GM21825 (cell line): ENCODE data around the gene EIF4B.

Experiments used
- ATAC-seq: cut with Tn5 transposase; IDR thresholded peaks from one replicate; pipeline ENCODE4 v1.9.1; 2021; ENCODE audit warnings: mild to moderate bottlenecking, moderate library complexity; ENCODE audit not compliant: unreplicated experiment

Gene EIF4B

DNA sequence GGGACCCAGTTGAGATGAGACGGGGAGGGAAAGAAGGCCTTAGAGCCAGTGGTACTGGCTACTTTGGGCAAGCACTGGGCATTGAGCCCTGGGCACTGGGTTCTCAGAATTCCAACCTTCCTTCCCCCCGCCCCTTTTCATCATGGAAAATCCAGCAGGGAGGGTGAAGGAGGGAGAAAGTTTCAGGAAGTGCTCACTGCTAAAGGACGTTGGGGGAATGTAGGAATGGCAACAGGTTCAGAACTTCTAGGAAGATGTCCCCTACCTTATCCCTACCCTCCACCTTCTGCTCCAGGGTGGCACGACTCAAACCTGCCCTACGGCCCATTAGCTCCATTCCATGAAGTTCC is 39.4 kb downstream of the EIF4B start:
- no peak for ATAC-seq

DNA sequence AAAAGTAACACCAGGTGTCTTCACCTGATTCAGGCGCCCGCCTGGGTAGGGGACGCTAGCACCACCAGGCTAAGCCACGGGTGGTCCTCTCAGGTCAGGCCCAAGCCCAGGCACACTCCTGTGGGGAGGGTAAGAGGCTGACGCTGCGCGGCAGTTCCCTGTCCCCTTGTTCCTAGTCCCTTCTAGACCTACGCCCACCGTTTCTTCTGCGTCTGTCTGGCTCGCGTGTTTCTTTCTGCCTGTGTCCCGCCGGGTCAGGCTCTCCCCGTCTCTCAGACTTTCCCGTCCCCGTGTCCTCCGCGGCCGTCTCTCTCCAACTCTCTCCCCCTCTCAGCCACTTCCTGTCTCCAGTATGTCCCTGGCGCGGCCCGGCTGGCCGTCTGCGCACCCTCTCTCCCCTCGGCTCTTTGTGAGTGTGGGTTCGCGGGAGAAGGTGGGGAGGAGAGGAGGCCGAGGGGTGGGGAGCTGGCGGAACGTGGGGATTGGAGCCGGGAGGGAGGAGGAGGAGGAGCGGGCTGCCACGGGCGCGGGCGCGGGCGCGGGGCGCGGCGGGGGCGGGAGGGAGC is 40.5 kb downstream of the EIF4B start:
- peak; percentile 31 for ATAC-seq

DNA sequence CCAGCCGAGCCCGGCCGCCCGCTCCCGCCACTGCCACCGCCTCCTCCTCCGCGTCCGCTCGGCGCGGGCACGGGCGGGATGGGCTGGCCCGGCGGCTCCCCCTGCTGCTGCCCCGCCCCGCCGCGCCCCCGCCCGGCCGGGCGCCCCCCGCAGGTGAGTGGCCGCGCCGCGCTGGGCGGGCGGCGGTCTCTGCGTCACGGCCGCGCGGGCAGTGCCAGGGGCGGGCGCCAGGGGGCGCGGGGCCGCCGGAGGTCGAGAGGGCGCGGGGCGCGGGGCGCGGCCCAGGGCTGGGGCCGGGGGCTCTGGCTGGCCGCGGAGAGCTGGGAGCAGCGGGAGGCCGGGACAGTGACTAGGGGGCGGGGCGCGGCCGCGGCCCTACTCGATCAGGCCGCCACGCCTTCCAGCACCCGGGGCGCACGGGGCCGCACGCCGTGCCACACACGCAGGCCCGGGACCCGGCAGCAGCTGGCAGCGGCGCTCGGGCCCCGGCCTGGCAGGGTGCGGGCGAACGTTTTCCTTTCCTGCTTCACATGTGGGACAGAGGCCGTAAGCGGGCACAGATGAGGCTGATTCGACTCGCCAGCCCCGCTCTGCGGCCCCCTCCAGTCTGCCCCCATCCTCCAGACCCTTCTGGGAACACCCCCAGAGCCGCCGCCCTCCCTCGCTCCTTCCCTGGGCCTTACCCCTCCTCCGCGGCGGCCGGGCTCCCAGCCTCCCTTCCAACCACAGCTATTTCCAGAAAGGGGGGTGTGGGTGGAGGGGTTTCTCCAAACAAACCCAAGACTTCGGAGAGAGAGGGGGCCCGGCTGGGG is 41.2 kb downstream of the EIF4B start:
- ATAC-seq = peak; percentile 67

DNA sequence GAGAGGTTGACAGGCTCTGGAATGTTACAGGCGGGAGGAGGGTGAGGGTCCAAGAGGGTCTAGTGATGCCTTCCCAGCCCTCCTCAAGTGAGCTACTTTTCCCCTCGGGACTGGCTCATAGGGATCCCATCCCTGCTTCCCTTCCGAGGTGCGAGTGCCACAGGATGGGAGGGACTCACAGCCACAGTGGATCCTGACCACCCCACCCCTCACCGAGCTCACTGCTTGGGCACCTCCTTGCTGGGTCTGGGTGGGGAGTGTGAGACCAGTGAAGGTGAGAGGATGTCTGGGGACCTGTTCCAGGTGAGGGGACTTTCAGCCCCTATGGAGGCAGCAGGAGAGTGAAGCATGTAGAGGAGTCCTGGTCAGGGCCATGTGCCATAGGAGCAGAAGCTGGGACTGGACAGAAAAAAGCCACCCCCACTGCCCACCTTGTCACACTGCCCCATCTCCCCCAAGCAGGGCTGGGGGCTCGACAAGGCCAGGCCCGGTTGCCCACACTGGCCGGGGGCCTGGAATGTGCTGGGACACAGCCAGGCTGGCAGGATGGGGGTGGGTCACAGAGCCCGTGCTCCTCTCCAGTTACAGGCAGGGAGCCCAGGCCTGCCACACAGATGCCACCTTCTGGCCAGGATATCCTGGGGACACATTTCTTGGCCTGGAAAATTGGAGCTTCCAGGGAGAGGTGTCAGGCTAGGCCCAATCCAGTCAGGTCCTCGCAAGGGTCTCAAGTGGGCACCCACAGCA is 42.0 kb downstream of the EIF4B start:
- no peak for ATAC-seq

DNA sequence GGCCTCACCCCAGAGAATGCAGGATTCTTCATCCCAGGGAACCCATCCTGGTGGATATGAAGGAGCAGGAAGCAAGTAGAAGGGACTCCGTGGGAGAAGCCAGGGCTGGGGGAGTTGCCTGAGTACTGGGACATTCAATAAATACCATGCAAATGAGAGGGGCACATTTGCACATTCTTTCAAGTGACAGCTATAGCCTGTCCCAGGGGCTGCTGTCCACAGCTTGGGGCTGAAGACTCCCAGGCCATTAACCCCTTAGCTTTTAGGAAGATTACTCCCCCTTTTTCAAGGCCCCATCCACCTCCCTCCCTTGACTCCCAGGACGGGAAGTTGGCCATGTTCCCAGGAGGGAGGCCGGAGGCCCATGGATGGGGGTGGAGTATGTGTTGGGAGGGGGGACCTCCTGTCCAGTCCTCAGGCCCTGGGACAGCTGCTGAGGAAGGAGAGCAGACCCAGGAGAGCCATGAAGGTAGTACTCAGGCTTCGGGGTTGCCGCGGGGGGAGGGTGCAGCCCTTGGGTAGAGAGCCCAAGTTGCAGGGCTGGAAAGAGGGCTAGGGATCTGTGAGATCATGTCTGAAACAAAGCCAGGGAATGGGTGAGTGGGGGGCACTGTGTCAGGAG is 42.6 kb downstream of the EIF4B start:
- no peak for ATAC-seq

DNA sequence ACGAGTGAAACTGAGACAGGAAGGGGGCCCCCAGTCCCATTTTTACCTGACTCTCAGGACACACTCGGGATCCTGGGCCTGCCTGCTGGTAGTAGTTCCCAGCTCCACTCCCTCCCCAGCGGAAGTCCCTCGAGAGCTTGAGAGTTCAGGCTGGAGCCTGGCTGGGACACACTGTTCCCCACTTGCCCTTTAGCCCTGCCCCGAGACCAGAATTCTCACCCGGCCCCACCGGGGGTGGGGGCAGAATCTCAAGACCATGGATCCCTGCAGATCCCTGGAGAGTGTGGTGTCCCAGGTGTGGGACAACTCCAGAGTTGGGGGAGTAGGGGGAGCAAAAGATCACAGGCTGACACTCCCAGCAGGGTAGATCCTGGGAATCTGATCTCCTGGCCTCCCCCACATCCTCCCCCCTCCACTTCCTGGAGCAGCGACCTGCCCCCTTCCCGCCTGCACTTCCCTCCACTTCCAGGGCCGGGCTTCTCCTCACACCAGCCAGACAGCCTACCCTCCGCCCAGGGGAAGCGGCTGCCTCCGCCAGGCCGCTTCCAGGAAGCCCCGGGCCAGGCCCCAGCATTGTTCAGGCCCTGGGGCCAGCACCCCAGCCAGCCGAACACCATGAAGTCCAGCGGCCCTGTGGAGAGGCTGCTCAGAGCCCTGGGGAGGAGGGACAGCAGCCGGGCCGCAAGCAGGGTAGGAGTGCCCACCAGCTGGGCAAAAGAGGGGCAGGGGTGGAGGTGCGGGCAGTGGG is 43.5 kb downstream of the EIF4B start, which contains the start of gene TNS2:
TNS2 (plus strand) TSS at position 495 of the 748 bp plus-strand sequence; CDS start at position 616, 121 bp downstream.
- ATAC-seq = no peak

DNA sequence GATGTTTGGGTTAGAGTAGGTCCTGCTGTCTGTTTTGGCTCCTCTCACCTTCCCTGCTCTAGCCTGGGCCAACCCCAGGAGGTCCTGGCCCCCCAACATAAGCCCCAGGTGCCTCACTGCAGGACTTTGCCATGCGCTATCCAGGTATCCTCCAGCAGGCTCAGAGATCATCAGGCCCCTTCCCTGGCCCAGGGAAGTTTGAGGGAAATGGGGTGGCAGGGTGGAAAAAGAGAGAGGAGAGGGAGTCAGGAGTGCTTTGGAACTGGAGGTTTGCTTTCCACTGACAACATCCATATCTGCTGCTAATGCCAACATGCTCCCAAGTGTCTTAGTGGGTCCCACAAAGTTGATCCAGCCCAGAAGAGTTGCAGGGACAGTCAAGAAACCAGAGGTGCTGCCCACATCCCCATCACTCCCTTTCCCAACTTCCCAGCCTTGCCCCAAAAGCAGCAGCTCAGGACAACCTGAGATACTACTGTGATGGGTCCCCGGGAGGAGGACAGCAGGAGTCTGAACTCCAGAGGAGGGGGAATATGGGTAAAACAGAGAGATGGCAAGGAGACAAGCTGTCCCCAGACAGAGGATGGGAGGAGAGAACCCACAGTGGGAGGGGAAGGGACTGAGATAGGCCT is 44.3 kb downstream of the EIF4B start:
- ATAC-seq = no peak

DNA sequence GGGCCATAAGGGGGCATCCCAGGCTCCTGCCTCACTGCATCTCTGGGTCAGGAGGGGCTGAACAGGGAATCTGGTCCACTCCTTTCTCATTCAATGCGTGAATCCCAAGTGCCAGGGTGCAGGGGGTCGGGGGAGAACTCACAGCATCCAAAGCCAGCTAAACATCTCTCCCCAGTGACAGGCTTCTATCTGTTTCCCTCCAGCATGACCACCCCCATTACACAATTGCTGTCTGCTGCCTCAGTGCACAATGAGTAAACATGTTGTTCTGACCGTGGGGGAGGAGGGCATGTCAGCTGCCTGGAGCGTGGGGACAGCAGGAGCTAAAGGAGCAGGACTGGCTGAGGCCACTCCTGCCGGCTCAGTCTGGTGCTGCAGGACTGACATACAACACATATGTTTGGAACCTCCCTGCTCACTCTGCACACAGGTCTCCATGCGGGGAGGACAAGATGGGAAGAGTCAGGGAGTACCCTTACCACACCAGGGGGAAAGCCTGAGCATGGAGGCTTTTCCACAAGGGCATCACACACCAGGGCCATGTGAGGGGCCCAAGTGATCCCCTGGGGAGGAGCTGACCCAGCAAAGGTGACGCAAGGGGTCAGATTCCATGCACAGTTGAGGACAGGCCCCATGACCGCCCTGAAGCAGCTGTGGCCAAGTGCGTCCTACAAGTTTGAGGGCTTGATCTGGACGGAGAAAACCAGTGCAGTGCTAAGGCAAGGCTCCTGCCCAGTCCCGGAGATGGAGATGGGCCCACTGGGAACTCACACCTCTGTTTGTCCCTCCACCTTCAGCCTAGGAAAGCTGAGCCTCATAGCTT is 45.0 kb downstream of the EIF4B start:
- no peak for ATAC-seq

DNA sequence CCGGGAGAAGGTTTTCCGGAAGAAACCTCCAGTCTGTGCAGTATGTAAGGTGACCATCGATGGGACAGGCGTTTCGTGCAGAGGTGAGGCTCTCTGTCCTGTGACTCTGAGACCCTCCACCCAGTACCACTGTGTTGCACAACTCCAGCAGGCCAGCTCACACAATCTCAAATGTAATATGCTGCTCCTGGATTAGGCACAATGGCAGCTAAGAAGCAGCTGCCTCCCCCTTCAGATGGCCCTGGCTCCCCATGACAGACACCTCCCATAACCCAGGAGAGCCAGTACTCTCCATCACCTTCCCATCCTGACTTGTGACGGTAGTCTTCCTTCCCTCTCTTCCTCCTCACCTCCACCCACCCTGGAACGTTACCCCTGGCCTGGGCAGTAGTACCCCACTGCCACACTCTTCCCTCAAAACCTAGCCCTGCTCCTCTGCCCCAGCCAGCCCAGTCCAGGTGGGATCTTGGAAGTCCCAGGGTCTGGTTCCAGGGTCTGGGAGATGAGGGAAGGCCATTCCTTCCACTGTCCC is 45.7 kb downstream of the EIF4B start:
- ATAC-seq = no peak

DNA sequence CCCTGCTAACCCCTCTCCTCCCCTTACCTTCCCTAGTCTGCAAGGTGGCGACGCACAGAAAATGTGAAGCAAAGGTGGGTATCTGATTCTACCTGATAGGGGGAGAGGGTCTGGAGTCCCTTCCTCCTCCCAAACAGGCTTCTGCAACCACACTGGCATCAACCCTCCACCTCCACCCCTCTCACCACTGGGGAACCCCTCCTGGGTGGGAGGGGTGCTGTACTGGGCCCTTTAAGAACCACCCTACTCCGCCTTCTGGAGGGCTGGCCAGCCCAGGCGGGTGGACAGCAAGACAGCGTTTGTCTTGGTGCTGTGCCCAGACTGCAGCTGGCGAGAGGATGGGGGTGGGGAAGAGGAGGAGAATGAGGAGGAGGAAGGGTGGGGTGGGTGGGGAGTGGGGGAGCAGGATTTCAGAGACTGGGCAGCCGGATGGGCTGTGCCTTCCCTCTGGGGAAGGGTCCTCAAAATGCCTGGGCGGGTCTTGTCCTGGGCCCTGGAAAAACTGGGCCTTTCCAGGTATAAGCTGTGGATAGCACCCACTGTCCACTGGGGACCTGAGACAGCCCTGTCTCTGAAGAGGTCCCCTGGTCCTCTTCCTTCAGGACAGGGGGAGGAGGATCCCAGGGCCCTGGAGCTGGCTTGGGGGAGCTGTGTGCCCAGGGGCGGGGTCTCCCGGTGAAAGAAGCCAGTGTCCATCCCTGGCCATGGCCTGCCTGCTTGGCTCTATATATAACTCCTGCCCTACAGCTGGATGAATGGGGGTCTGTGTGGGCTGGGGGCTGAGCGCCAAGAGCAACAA is 46.4 kb downstream of the EIF4B start:
- ATAC-seq = no peak

DNA sequence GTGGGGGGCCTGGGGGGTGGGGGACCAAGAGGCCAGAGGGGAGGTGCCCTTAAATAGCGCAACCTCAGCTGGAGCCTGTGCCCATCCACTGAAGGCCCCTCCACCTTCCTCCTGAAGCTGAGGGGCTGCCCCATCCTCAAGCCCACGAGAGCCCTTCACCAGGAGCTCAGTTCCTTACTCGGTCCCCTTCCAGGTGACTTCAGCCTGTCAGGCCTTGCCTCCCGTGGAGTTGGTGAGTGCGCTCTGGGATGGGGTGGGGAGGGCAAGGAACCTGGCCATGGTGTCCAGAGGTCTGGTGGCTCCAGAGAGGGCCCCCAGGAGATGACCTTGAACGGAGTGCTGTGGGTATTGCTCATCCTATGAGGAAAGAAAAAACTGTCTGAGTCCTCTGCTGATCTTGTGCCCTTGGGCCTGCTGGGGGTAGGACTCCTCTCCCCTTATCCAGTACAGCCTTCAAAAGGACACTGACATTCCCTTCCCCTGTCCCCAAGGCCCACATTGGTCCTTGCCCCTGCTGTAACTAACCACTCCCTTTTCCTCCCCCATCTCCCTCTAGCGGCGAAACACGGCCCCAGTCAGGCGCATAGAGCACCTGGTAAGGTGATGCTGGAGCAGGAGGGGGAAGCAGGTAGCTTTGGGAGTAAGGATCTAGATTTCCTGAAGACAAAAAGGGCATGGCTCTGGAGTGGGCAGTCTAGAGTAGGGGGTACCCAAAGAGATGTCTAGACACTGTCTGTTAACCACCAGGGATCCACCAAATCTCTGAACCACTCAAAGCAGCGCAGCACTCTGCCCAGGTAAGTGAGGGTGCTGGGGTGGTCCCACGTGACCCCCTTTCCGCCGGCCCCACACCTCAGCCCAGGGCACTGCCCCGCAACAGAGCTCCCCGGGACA is 47.2 kb downstream of the EIF4B start:
- ATAC-seq = peak; percentile 1

DNA sequence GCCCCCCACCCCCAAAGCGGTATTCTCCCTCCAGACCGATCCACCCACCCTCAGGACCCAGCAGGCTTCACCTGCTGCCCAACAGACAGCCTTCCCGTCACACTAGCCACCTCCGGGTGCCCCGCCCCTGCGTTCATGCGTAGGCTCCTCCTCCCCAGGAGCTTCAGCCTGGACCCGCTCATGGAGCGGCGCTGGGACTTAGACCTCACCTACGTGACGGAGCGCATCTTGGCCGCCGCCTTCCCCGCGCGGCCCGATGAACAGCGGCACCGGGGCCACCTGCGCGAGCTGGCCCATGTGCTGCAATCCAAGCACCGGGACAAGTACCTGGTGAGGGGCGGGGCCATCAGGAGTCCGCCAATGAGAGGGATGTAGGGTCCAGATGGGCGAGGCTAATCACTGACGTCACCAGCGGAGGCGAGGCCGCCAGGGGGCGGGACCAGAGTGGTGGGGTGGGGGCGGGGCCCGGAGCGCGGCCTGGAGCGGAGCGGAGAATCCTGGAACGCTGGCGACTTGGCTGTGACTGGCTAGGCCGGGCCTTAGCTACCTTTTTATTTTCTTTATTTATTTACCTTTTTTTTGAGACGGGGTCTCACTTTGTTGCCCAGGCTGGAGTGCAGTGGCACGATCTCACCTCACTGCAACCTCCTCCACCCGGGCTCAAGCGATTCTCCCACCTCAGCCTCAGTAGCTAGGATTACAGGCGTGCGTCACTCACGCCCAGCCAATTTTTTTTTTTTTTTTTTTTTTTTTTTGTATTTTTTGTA is 48.0 kb downstream of the EIF4B start:
- ATAC-seq = peak; percentile 84

DNA sequence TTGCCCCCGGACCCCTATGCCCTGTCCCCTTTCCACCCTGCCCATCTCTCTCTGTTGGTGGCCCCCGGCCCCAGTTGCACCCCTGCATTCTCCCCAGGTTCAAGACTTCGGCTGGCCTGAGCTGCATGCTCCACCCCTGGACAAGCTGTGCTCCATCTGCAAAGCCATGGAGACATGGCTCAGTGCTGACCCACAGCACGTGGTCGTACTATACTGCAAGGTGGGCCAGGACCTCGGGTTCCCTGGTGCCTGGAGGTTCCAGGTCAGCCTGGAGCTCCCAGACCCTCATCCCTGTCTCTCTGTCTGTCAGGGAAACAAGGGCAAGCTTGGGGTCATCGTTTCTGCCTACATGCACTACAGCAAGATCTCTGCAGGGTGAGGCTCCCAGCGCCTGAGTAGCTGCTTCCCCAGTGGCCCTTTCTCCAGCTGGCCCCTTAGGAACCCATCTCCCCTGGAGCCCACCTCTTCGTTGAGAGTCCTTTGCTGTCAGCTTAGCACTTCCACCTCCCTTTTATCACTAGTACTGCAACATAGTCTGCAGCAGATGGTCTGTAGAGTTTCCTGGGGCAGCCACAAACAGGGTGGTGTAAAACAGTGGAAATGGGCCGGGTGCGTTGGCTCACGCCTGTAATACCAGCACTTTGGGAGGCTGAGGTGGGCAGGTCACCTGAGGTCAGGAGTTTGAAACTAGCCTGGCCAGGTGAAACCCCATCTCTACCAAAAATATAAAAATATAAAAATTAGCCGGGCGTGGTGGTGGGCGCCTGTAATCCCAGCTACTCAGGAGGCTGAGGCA is 49.4 kb downstream of the EIF4B start:
- no peak for ATAC-seq

DNA sequence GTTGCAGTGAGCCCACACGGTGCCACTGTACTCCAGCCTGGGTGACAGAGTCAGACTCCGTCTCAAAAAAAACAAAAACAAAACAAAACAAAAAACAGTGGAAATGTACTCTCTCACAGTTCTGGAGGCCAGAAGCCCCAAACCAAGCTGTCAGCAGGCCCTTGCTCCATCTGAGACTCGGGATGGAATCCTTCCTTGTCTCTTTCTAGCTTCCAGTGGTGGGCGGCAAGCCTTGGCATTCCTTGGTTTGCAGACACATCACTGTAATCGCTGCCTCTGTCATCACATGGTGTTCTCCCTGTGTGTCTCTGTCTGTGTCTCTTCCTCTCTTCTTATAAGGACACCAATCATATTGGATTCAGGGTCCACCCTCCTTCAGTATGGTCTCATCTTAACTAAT is 50.0 kb downstream of the EIF4B start:
- no peak for ATAC-seq

DNA sequence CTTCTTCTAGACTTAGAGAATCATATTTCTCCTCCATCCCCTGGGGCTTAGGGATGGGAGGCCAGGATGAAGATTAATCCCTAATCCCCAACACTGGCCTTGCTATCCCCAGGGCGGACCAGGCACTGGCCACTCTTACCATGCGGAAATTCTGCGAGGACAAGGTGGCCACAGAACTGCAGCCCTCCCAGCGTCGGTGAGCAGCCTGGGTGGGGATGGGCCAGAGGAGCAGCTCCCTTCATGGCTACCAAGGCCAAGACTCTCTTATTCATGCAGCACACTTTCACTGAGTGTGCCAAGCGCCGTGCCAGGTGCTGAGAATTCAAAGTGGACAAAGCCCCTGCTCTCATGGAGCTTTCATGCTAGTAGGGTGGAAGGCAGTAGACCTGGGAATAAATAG is 50.6 kb downstream of the EIF4B start:
- ATAC-seq = no peak
